HG02798 (cell line): Measurements from ENCODE around the gene SERPINI2.
"Not testable (repeated sequence)": the region's sequence is repeated elsewhere in the genome, so short reads cannot be mapped to it uniquely, and the experiment has no call there.

Experiments
- ATAC-seq: cut with Tn5 transposase; IDR thresholded peaks from one replicate; pipeline ENCODE4 v1.9.1; 2021; ENCODE audit warnings: mild to moderate bottlenecking; ENCODE audit not compliant: unreplicated experiment, poor library complexity

SERPINI2 gene

DNA sequence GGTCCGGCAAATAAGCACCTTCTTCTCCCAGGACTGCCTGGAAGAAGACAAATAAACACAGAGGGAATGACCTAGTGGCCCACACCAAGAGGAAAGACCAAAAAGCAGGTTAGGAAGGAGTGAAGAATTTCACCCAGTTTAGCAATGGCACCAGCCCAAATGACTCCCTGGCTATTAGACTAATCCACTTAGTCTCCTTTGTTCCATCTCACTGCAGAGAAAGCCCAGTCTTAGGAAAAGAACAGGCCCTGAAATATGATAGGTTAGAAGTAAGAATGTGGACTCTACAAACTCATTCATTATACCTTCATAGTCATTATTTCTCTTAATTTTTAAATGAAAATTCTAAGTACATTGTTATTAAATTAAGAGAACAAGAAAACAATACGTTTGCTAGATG is 23.2 kb downstream of the SERPINI2 start:
- ATAC-seq = no peak

DNA sequence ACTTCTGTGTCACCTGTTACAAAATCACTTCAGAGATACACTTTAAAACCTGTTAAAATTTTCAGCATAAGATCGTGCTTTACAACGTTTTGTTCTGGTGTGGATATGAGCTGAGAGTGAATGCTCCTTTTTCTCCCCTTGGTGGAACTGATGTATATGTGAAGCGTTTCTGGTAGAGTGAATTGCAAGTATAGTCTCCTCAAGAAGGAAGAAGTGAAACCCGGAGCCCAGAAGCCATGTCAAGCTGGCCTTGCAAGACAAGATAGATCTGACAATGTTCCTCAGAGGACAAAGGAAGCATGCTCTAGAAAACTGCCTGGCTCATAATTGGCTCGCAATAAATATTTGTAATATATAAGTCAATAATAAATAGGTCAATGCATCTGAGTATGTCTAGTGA is 23.6 kb downstream of the SERPINI2 start:
- ATAC-seq = no peak

DNA sequence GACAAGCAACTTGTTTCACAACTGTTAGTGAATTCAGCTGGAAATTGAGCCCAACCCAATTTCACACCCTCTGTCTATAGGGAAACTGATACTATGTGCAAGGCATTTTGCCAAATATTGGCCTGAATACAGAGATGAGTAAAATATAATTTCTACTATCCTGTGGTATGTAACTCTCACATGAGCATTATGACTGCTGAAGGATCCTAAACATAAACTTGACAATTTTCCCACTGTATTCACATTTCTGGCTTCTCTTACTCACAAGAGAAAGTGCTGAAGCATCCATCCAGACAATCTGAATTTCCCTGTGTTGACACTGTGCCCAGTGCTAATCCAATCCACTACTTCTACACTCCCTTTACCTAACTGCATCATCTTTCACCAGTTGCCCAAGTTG is 28.4 kb downstream of the SERPINI2 start:
- ATAC-seq = no peak

DNA sequence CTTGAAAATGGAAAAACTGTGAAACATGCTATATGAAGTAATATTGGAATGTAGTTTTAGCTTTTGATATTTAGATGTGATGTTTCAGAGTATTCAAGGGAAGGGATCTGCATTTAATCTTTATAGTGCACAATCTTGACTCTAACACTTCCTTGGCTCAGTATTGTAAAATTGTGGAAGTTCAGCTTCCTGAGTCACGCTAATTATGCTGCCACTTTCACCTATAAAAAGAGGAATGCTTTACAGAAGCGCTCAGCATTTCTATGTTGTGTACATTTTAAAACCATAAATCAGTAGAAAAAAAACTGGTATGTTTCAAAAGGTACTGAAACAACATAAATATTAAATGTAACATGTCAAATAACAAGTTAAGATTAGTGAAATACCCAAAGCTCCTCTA is 32.6 kb downstream of the SERPINI2 start:
- ATAC-seq = no peak

DNA sequence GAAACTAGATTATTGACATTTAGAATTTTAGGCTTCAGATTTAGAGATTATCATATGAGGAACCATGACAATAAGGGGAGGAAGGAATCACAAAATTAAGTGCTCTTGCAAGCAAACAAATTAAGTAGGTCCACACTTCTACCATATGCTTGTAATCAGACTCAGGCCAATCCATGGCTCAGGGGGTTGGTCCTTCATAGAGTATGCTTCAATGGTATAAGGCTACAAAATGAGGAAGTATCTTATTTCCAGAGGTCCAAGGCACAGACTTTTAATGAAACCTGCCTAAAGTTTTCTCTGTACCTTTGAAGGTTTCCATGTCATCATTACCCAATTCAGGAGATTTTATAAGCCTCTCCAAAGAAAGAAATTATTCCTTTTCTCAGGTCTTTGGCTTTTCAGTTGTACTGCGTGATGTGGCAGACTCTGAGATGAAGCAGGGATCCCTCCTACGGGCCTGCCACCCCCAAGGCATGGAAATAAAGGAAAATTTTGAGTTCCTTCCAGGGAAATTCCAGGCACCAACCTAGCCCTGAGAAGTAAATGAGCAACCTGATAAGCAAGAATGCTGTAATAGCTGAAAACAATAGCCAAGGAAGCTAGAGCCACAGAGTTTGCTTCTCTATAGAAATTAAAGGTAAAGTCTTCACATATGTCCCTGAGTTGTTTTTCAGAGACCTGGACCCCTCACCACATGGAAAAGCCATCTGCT is 36.3 kb downstream of the SERPINI2 start:
- ATAC-seq = no peak

DNA sequence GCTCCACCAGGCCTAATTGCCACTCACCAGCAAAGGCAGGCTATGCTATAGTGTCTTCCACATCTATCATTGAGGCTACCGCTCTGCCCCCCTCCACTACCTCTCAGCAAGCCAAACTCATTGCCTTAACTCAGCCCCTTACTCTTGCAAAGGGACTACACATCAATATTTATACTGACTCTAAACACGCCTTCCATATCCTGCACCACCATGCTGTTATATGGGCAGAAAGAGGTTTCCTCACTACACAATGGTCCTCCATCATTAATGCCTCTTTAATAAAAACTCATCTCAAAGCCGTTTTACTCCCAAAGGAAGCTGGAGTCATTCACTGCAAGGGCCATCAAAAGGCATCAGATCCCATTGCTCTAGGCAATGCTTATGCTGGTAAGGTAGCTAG is 46.9 kb downstream of the SERPINI2 start:
- not testable (repeated sequence) for ATAC-seq

DNA sequence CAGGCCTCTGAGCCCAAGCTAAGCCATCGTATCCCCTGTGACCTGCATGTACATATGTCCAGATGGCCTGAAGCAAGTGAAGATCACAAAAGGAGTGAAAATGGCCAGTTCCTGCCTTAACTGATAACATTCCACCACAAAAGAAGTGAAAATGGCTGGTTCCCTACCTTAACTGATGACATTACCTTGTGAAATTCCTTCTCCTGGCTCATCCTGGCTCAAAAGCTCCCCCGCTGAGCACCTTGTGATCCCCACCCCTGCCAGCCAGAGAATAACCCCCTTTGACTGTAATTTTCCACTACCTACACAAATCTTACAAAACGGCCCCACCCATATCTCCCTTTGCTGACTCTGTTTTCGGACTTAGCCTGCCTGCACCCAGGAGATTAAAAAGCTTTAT is 51.4 kb downstream of the SERPINI2 start:
- ATAC-seq = not testable (repeated sequence)

DNA sequence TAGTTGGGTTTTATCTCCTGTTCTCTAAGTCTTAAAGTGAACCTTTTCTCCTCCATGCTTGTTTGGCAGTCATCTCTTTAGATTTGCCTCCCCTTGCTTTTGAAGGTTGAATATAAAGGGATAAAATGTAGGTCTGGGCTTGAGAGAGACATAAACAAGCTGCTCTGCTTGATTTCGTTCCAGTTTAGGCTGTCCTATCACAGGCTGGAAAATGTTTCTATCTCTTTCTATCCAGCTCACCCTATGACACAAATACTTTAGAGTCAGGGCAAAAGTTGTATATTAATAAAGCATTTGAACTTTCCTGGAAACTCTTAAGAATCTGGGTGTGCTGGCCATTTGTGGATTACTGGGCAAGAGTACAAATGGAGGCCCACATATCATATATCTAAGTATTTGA is 64.2 kb downstream of the SERPINI2 start:
- no peak for ATAC-seq

DNA sequence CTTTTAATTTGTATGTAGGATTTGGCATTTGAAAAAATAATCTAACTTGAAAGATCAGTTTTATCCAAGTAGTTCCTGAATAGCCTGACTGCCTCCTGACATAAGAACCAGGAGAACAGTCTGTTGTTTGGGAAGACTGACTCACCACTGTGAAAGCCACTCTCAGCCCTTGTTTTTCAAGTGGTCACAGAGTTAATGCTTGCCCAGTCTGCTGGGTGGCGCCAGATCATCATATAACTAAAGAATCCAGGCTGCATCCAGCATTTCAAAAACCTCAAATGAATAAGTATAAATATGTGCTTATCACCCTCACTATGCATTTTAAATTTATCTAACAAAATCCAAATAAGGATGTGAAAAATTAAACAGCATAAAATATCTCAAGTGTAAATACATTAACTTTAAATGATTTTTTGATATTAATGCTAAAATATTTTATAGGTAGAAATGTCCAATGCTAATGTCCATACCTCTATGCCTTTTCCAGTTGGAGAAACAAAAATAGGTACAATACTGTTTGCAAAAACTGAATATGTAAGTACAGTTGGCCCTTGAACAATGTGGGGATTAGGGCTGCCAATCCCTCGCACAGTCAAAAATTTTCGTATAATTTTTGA is 66.9 kb downstream of the SERPINI2 start:
- ATAC-seq = no peak

DNA sequence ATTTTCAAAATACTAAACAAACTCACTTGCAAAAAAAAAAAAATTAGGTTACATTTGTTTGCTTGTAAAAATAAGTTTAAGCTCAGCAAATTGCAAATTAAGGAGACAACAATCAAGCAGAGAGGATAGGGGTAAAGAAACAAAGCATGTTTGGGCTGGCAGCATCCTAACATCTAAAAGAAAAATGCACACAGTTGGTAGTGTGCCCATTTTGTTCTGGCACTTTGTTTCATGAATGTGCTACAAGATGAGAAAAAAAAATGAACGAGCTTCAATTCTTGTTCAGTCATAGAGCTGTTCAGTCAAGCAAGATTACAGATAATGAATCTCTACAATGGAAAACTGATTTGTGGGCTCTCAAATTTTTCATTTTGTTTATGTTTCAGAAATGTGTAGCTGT is 76.0 kb downstream of the SERPINI2 start:
- no peak for ATAC-seq

DNA sequence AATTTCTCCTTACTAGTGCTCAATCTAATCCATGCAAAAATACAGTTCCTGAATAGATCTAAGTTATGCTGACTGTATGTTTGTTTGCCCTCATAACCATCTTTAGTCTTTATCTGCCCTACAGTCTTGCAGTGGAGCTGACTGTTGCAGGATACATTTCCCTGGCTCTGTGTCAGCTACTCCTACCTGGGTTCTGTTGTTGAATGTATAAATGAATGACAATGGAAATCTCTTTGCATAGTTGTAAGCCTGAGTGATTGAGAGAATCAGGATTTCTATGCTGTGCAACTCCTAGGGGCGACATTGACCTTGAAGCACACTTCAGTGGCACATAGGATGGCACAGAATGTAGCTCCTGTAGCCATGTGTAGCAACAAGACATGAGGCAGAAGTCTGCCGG is 77.8 kb downstream of the SERPINI2 start:
- ATAC-seq = no peak

DNA sequence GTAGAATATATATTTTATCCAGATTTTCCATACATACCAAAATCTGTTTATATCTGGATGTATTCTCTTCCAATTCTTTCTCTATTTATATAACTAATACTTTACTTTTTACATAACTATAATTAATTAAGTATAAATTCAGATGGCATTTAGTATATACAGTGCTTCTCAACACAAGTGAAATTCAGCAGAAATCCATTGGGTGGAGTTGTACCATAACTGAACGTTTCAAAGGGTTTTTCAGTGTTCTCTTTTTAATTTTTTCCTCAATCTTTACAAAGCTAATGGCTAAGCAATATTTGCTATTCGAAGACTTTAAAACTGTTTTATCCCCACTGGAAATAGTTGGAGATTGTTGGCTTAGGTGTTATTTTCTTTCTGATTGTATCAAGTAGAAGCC is 79.8 kb downstream of the SERPINI2 start:
- no peak for ATAC-seq
